GM19023 (cell line): ENCODE measurements around the gene CETP.
"Not testable (repeated sequence)": the region's sequence is repeated elsewhere in the genome, so short reads cannot be mapped to it uniquely, and the experiment has no call there.

Source experiments
- ATAC-seq: cut with Tn5 transposase; IDR thresholded peaks from one replicate; pipeline ENCODE4 v1.9.1; 2021; ENCODE audit warnings: mild to moderate bottlenecking, moderate library complexity; ENCODE audit not compliant: unreplicated experiment

CETP gene

DNA sequence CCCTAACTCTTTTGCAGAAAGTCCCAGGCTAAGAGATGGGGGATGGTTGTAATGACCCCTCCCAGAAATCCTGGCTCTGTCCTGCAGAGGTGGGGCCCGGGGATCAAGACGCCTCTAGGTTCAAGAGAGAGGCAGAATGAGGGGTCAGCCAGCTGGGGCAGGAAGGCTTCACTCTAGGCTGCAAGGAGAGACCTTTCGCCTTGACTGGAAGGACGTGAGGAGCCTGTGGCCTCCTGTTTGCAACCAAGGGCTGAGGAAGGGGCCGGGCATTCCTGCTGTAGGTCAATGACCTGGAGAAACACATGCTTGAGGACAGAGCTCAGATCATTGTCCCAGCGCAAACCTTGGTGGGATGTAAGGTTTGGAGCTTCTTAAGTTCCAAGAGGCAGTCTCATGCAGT lies 8.7 kb upstream of the CETP start:
- ATAC-seq: no peak

DNA sequence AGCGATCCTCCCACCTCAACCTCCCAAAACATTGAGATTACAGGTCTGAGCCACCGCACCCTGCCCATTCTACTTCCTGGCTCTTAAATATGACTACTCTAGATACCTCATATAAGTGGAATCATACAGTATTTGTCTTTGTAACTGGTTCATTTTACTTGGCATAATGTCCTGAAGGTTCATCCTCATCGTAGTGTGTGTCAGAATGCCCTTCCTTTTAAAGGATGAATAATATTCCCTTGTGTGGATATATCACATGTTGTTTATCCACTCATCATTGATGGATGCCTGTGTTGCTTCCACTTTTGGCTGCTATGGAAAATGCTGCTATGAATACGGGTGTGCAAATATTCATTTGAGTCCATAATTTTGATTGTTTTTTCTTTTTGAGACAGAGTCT lies 5.7 kb upstream of the CETP start:
- ATAC-seq: no peak

DNA sequence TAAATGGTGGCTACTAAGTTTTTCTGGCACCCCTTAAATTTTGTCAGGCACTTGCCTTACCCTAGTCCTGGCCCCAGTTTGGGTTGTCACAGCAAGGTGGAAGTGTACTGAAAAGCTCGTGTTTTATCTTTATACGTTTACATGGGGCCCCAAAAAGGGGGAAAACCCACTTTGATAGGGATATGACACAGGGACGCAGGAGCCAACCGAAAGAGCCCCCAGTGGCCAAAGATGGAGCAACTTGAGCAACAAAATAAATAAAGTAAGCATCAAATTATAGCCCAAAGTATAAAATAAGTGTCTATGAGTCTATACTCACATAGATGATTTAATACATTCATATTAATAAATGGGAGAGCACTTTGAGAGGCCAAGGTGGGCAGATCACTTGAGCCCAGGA lies 5.0 kb upstream of the CETP start:
- no peak for ATAC-seq

DNA sequence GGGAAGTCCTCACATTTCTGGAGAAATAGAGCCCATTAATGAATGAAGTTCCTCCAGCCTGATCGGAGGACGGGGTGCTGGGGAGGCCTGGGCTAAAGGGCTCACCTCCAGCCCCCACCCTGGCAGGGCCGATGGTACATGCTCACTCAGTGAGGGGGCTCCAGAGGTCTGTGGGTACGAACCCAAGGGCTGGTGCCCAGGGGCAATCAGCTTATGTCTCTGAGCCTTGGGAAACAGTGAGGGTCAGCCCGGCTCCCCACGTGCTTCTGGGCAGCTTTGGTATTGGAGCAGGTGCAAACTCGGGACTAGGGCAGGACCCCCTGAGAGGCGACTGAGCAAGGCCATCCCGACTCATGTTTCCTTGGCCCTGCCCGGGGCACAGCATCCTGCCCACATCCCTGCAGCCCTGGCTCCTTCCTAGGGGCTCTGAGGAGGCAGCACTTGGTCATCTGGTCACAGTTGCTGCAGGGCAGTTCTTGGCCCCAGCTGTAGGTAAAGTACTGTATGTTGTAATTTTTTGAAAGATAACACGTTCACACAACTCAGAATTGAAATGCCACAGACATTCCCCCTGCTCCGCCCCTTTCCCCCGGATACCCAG lies 969 bp upstream of the CETP start:
- ATAC-seq: no peak

DNA sequence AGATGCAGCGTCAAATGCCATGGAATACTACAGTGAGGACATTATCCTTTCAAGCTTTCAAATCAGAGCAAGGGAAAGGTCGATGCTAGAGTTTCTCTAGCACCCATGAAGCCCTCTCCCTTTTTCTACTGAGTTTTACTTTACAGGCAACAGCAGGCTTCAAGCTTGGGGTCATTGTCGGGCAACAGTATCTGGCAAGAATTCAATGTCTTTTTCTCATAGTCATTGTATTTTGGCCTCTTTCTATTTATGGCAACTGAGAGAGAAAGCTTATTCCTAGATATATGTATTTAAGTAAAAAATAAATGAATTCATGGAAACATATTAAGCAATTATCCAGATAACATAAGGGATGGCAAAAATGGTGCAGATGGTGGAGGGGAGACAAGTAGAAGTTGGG lies 364 bp upstream of the CETP start:
- no peak for ATAC-seq

DNA sequence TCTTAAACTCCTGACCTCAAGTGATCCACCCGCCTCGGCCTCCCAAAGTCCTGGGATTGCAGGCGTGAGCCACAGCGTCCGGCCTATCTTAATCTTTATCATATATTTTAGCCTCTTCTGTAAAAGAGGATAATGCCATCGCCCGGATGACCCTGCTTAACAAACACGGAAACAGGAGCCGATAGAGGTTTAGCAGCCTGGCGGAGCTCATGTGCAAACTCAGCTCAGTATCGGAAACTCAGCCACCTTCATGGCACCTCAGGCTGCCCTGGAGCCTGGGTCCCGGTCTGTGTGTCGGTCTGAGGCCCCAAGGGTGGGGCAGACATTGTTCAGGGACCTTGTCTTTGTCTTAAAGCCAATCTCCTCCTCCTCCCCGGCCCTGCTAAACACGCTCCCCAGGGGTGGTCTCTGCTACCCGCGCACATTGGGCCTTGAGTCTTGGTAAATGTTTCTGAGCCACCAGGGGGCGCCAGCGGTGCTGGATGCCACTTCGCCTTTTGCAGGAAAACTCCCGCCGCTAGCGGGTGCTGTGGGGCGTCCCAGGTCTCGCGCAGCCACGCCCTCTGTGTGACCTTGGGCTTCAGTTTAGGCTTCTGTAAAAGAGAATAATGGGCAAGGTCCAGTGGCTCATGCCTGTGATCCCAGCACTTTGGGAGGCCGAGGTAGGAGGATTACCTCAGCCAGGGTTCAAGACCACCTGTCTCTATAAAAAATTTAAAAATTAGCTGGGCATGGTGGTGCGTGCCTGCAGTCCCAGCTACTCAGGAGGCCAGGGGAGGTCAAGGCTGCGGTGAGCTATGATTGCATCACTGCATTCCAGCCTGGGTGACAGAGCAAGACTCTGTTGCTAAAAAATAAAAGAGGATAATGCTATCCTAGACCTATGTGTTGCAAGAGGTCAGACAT lies 2.7 kb downstream of the CETP start:
- no peak for ATAC-seq

DNA sequence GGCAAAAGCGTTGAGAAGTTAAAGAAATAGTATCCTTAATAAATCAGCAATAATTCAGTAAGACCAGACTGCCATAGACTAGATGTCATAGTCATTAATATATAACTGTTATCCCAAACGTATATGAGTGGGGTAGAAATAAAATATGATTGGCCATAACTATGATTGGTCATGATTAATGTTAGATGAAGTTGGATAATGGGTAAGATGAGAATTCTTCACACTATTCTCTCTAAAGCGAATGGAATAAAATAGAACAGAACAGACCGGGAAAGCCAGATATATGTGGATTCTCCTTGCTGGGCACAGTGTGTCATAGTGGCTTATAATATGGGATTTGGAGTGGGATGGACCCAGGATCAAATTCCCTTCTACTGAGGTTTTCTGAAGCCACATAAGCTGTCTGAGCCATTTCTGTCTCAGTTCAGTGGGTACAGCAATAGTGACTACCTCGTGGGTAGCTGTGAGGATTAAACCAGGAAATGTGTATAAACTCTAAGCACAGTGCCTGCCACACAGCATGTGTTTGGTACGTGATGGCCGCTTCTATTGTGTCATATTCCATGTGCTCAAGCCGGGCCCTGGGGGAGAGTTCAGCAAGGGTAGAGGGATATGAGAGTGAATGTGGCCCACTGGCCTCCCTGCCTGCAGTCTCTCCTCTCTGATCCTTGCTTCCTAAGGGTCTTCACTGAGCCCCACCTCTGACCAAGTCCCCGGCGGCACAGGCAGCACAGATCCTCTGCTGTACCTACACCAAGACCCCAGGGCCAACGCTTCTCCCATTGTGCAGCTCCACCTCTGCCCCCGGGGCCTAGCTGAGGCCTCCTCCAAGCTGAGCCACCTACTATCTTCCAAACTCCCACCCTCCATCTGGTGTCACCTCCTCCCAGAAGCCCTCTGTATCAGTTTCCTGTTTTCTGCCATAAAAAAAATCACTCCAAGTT lies 3.7 kb downstream of the CETP start:
- no peak for ATAC-seq

DNA sequence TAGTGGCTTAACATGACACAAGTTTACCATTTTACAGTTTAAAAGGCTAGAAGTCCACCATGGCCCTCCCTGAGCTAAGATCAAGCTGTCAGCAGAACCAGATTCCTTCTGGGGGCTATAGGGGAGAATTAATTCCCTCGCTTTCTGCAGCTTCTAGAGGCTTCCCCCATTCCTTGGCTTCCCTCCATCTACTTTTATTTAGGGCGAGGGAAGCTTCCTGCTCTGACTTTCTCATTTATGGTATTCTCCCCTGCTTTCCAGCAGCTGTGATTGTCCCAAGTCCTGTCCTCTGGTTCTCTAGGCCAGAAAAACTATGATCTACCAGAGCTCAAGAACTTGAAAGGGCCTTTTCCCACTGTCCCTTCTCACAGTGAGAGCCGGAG lies 4.3 kb downstream of the CETP start:
- no peak for ATAC-seq

DNA sequence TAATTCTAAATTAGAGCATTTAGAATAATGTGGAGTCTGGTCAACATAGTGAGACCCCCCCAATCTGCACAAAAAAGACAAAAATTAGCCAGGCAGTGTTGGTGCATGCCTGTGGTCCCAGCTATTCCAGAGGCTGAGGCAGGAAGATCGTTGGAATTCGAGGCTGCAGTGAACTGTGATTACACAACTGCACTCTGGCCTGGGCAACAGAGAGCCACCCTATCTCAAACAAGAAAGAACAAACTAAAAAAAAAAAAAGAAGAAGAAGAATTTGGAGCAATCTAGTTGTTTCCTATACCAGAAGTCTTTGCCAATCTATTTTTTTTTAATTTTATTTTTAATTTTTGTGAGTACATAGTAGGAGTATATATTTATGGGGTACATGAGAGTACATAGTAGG lies 6.0 kb downstream of the CETP start:
- no peak for ATAC-seq

DNA sequence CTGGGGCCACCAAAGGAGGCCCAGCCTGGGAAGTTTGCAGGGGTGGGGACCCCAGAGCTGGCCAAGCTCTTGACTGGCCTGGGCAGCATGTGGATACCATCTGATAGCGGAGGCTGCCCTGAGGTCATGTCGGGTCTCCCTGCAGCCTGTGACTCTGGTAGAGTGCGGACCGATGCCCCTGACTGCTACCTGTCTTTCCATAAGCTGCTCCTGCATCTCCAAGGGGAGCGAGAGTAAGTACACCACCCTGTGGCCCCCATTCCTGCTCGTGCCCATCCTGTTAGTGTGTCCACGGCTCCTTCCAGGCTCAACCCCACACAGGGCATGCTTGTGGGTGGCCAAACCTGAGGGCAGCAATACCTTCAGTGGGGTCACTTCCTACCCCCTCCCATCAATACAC lies 8.0 kb downstream of the CETP start:
- ATAC-seq: no peak

DNA sequence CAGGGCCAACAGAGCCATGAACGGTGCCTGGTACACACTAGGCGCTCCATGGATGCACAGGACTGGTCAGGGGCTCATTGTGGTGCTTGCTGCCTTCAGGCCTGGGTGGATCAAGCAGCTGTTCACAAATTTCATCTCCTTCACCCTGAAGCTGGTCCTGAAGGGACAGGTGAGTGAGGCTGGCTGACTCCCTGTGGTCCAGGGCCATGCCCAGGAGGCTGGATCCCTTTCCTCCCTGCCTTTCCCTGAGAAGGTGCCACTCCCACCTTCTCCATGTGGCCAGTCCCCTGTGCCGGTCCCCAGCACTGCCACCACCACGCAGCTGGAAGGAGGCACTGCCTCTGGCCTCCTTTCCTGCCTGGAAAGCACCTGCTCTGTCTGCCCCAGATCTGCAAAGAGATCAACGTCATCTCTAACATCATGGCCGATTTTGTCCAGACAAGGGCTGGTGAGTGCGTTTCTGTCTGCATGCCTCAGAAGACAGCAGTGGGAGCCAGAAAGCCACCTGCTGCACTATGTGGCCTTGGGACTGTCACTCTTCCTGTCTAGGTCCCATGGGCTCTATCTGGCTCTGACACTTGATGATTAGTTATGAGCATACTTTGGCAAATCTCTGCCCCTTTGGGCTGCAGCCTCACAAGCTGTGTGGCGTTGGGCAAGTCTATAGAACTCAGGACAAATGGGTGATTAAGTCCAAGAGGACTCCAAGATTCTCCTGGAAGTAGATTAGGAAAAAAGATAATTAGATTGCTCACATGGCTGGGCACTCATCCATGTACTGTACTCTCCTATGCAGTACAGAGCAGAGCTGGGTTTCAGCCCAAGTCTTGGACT lies 9.4 kb downstream of the CETP start:
- ATAC-seq: peak; percentile 65

DNA sequence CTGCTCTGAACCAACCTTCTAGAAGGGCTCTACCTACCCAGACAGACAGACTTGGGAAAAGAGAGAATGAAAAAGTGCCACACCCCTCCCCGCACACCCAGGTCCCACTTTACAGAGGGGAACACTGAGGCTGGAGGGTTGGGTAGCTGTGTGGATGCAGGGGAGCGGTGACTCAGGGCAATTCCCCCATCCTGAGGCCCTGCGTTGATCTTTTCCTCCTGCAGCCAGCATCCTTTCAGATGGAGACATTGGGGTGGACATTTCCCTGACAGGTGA lies 10.0 kb downstream of the CETP start:
- no peak for ATAC-seq

DNA sequence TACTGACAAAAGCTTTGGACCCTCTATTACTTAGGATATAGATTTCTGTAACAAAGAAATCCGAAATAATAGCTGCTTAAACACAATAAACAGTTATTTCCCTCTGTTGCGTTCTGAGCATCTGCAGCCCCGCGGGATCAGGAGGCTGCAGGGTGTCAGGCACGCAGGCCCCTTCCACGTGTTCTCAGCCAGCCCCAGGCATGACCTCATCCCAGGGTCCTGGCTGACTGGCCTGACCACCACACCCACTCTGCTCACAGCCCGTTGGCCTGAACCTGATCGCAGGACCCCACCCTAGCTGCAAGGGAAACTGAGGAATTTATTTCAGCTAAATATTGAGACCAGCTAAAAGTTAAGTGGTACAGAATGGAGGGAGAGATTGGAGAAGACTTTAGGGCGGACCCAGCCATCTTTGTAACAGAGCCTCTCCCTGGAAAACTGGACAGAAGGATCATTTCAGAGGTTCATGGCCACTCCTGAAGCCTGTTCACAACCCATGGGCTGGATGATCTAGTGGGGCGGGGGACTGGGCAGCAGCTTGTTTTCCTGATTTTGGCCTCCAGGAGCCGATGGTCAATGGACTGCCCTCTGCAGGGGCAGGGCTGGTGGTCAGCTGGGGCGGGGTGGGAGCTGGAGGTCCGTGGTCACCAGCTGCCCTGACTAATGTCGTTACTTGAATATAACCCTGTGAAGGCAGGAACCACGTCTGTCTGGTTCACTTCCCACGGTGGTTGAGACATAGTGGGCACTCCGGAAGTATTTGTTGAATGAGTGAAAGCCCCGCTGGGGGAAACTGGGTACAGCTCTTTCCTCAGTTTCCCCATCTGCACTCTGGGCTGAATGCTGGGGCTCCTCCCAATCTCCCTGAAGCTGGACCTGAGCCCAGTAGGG lies 10.9 kb downstream of the CETP start:
- no peak for ATAC-seq

DNA sequence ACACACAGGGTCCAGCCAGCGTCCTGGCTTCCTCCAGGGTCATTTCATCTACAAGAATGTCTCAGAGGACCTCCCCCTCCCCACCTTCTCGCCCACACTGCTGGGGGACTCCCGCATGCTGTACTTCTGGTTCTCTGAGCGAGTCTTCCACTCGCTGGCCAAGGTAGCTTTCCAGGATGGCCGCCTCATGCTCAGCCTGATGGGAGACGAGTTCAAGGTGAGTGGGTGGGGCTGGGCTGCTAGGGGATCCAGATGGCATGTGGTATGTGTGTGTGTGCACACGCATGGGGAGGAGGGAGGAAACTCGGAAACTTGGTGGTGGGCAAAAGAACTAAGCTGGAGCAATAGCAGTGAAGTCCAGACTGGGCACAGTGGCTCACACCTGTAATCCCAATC lies 11.5 kb downstream of the CETP start:
- ATAC-seq: no peak

DNA sequence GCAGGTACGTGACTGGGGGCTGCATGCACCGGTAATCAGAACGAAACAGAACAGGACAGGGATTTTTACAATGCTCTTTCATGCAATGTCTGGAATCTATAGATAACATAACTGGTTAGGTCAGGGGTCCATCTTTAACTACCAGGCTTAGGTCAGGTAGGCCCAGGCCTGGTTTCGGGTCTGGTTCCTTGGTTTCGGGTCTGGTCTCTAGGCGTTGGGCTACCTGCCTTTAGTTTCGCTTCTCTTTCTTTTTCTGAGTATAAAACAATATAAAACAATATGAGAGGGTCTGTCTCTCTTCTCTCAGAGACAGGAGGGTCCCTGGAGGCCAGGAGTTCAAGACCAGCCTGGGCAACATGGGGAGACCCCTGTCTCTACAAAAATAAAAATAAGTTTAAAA lies 12.1 kb downstream of the CETP start:
- ATAC-seq: not testable (repeated sequence)

DNA sequence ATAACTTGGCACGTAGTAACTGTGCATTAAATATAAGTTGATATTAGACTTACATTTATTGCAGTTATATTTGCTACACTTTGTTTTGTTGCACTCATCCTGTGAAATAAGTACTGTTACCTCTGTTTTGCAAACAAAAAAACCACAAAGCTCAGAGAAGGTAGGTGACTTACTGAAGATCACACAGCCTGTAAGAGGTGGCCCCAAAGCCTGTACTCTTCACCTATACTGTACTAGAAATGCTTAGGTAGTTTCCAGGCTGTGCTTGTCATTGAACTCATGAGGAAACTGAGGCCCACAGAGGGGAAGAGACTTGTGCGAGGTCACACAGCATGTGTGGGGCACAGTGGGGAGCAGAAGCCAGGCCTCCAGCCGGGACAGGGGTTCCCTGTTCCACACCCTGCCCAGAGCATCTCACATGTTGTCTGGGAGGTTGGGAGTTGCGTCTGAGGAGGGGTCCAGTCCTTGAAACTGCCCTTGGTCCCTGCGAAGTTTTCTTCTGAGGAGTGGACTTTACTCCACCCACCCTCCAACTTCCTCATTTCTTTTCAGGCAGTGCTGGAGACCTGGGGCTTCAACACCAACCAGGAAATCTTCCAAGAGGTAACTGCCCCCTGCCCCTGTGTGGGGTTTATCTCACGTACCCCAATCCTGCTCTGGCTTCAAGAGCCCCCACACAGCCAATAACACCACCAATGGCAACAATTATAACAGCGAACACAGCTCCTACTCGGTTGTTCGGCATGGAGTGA lies 13.0 kb downstream of the CETP start:
- ATAC-seq: no peak

DNA sequence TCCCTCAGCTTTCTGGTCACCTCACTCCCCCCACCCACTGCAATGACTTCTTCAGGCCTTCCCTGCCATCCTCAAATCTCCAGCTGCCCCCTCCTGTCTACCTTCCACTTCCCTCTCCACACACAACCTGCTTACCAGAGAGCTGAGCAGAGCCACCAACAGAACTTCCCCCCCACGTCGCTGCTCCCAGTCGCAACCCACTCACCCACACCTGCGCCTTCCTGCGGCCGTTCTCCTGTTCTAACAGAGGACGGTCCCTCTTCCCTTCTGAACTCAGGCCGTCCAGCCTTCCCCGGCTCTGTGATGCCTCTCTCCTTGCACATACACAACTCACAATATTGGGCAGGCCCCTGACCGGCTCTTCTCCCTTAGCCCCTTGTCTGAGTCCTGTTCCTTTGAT lies 14.0 kb downstream of the CETP start:
- ATAC-seq: no peak

DNA sequence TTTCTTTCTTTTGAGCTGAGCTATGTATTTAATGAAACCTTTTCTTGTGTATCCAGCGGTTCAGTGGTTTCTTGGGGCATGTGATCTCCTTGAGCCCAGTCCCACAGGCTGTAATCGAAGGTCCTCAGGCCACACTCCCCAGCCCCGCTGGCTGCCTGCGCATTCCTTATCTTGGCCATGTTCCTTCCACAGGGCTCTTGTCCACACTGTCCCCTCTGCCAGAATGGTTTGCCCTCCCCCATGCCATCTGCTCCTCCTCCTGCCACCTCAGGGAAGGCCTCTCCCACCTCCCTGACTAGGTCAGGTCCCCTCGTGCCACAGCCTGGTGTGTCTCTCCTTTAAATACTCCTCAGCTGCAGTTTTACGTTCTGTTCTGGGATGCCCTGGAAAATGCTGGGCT lies 15.5 kb downstream of the CETP start:
- no peak for ATAC-seq

DNA sequence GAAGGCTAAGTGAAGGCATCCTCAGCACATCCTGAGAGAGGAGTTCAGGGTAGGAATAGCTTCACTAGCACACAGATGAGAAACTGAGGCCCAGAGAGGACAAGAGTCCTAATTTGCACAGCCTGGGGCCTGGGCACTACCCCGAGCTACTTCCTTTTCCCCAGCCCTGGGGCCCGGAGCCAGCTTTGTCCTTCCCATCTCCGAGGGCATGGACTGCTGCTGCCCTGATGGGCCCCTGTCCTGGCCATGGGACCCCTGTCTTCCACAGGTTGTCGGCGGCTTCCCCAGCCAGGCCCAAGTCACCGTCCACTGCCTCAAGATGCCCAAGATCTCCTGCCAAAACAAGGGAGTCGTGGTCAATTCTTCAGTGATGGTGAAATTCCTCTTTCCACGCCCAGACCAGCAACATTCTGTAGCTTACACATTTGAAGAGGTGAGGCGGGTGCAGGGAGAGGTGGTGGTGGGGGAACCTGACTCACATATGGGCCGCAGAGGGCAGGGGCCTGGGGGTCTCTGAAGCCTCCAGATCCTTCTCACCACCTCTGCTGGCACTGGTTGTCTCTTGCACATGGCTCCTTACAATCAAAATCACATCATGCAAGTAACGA lies 16.2 kb downstream of the CETP start:
- ATAC-seq: no peak
